ENCODE measurements around the gene SND1.

The SND1 gene

GRCh38 chr7:127689194-127689772, 37.3 kb downstream of the SND1 start:
- DNase-seq (ENCODE audit: low read depth), result no peak

GRCh38 chr7:127690337-127690736, 38.3 kb downstream of the SND1 start:
- no peak for DNase-seq (ENCODE audit: low read depth)

- no peak for DNase-seq (ENCODE audit: low read depth)
Measured at GRCh38 chr7:127690806-127691205, 38.8 kb downstream of the SND1 start.

- no peak for DNase-seq (ENCODE audit: low read depth)
Measured at GRCh38 chr7:127692200-127692599, 40.2 kb downstream of the SND1 start.

GRCh38 chr7:127699853-127700252, 47.9 kb downstream of the SND1 start:
- DNase-seq (ENCODE audit: low read depth), result no peak

- DNase-seq (ENCODE audit: low read depth), result no peak
Measured at GRCh38 chr7:127702052-127702652, 50.2 kb downstream of the SND1 start.

- no peak for DNase-seq (ENCODE audit: low read depth)
Measured at GRCh38 chr7:127702938-127703337, 50.9 kb downstream of the SND1 start.

GRCh38 chr7:127704211-127704610, 52.2 kb downstream of the SND1 start:
- DNase-seq (ENCODE audit: low read depth), result no peak

GRCh38 chr7:127705461-127705959, 53.5 kb downstream of the SND1 start:
- no peak for DNase-seq (ENCODE audit: low read depth)

- no peak for DNase-seq (ENCODE audit: low read depth)
Measured at GRCh38 chr7:127706766-127707165, 54.8 kb downstream of the SND1 start.

GRCh38 chr7:127708201-127708600, 56.2 kb downstream of the SND1 start:
- no peak for DNase-seq (ENCODE audit: low read depth)

GRCh38 chr7:127708788-127709187, 56.8 kb downstream of the SND1 start:
- peak; percentile 44 for DNase-seq (ENCODE audit: low read depth)

- DNase-seq (ENCODE audit: low read depth), result no peak
Measured at GRCh38 chr7:127710635-127711034, 58.6 kb downstream of the SND1 start.

- no peak for DNase-seq (ENCODE audit: low read depth)
Measured at GRCh38 chr7:127711872-127712271, 59.9 kb downstream of the SND1 start.

GRCh38 chr7:127713006-127713405, 61.0 kb downstream of the SND1 start:
- DNase-seq (ENCODE audit: low read depth), result no peak

GRCh38 chr7:127713758-127714157, 61.8 kb downstream of the SND1 start:
- DNase-seq (ENCODE audit: low read depth), result no peak

GRCh38 chr7:127715272-127715671, 63.3 kb downstream of the SND1 start:
- no peak for DNase-seq (ENCODE audit: low read depth)

GRCh38 chr7:127715901-127716300, 63.9 kb downstream of the SND1 start:
- no peak for DNase-seq (ENCODE audit: low read depth)

- no peak for DNase-seq (ENCODE audit: low read depth)
Measured at GRCh38 chr7:127717502-127718339, 65.7 kb downstream of the SND1 start.

GRCh38 chr7:127718340-127718679, 66.3 kb downstream of the SND1 start:
- no peak for DNase-seq (ENCODE audit: low read depth)

GRCh38 chr7:127726476-127726875, 74.5 kb downstream of the SND1 start:
- DNase-seq (ENCODE audit: low read depth), result no peak

GRCh38 chr7:127730658-127731276, 78.8 kb downstream of the SND1 start:
- no peak for DNase-seq (ENCODE audit: low read depth)
